ENCODE data around the gene EPB41L2.
"Not testable (repeated sequence)": the region's sequence is repeated elsewhere in the genome, so short reads cannot be mapped to it uniquely, and the experiment has no call there.

The EPB41L2 gene

DNA sequence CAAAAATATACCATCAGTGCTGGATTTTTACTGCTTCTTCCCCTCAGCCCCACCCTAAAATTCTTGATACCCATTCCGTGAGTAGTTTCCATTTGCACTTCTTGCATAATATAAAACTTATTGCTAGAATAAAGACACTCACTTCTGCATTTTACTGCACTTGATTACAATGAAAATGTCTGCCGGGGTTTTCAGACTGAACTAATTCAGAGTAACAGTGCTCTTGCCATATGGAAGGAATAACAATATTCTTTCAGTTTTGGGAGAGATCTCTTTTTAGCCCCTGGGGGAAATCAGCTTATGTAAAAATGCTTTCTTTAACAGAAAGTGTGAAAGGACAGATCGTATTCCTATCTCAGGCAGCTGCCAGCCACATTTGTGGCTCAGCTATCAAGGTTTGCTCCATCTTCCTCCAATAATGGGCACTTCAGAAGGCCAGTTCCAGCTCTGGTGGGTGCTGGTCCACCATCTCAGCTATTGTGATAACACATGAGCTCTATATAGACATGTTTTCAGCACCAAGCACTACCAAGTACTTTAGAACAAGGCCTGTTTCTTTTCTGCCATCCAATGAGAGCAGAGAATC, 226.9 kb downstream of the EPB41L2 start:
- H3K4me3 ChIP-seq (ENCODE audit: low read depth, low read length) = no peak overlapping the region
- no peak for DNase-seq (ENCODE audit: low read depth)

DNA sequence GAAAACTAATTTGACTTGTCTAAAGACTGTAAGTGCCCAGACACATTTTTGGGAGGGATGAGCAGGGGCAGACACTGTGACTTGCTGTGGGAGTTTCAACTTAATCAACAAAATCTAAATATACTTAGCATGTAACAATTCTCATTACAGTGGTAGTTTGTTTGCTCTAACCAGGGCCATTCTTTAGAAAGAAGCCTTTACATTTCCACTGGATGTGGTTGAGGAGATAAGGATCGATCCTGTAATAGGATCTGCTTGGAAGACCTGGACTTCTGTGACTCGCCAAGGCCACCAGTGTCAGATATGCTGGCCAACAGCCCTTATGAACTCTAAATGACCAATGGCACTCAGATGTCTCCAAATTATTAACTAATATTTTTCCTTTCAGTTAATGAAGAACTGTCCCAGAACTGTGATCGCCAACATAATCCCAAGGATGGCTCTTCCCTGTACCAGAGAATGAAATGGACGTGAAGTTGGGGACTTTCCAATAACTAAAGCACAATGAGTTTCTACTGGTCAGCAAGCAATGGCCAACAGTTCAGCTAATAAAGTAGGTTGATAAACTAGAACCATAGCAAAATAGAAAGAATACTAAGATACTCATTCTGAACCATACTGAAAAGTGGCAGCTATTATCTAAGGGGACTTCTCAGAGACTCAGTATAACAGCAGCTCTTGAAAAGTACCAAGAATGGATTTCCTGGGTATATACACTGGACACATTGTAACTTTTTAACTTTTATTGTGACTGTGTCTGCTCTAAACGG, 228.4 kb downstream of the EPB41L2 start:
- no peak for DNase-seq (ENCODE audit: low read depth)
- H3K4me3 ChIP-seq (ENCODE audit: low read depth, low read length) = no peak overlapping the region

DNA sequence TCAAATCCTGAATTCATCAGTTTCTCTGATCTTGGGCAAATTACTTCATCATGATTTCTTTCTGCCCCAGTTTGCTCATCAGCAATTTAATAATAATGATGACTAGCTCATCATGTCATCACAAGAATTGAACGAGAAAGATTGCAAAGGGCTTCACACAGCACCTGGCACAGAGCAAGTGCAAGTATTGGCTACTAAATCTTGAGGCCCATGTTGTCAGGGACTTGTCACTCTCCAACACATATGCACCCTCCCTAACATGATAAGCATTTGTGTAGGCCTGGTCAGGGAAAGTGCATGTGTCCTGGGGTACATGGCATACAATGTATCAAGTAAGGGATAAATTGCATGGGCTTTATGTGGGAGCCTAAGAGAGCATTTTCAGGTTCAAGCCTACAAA, 229.5 kb downstream of the EPB41L2 start:
- H3K4me3 ChIP-seq (ENCODE audit: low read depth, low read length) = no peak overlapping the region
- no peak for DNase-seq (ENCODE audit: low read depth)

DNA sequence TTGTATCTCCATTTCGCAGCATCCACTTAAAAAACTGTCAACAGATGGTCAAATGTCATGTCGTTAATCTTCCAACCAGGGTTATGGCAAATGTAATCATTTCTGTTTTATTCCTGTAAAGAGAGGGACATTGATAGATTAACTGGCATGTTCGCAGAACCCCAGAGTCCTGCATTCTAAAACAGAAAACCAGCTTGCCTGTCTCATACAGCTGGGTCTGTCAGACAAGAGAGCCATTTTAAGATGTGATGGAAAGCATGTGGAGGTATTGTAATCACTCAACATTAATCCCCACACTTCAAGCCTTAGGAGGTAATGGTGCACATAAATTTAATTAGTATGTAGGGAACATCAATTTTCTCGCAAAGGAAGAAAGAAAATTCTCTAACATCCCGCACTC, 231.4 kb downstream of the EPB41L2 start:
- DNase-seq (ENCODE audit: low read depth) = no peak
- H3K4me3 ChIP-seq (ENCODE audit: low read depth, low read length) = no peak overlapping the region

DNA sequence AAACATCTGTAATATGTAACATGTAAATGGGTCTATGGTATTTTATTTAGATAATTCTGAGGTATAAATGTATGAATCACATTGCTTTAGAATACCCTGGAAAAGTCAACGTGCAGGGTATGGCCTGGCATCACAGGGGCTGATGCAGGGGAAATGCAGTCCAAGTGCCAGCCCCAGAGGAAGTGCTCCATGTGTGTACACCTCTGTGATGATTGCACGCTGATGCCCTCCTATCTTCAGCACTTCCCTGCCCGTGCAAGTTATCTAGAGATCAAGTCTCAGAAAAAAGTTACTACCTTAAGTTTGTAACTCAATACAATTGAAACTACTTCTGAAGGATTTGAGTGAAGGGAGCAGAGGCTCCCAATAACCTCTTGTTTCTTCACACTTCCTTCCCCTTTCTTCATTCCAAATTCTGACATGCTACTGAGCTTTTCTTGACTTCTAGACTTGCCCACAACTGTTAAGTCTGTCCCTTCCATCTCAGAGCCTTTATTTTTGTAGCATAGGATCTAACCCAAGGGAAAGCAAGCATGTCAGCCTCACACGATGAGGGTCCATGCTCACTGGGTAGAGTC, 233.6 kb downstream of the EPB41L2 start:
- DNase-seq (ENCODE audit: low read depth) = no peak
- H3K4me3 ChIP-seq (ENCODE audit: low read depth, low read length) = no peak overlapping the region

DNA sequence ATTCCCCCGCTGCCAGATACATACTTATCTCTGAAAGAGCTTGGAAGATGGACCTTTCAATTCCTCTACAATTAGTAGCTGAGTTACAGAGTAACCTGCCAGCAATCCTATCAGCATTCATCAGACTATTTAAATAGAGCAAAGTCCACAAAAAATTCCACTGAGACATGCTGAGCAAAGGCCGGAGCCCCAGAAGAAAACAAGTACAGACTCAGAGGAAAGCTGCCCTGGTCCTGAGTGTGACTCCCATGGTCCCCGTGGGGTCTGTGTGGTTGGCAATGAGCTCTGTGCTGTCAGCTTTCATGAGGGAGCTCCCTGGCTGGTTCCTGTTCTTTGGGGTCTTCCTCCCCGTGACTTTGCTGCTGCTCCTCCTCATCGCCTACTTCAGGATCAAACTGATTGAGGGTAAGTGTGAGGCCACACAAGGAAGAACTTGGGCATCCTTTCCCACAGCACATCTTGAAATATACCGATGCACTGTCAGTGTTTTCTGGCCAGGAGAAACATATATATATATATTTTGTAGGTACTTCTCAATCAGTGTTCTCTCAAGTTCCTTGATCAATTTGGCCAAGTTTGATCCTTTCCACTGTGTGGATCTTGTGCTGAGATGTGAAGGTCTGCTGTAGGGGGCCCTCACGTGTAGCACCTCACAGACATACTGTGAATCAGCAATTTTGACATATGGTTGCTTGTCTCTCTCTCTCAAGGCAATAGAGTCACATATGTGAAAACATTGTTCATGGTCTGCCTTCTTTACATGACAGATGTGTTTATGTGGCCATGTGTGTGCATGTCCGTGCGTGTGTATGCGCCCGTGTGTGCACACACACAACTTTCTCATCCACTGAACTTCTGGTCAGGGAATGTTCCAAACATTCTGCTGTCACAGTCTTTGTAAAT, 235.5 kb downstream of the EPB41L2 start, which contains the start of gene SMLR1:
Gene SMLR1, plus strand, starts transcription at position 160 of the 903 bp plus-strand sequence. Its CDS starts 8 bp downstream, at position 168.
- no peak within 1 kb of the TSS for H3K4me3 ChIP-seq (ENCODE audit: low read depth, low read length)
- DNase-seq (ENCODE audit: low read depth) = no peak

DNA sequence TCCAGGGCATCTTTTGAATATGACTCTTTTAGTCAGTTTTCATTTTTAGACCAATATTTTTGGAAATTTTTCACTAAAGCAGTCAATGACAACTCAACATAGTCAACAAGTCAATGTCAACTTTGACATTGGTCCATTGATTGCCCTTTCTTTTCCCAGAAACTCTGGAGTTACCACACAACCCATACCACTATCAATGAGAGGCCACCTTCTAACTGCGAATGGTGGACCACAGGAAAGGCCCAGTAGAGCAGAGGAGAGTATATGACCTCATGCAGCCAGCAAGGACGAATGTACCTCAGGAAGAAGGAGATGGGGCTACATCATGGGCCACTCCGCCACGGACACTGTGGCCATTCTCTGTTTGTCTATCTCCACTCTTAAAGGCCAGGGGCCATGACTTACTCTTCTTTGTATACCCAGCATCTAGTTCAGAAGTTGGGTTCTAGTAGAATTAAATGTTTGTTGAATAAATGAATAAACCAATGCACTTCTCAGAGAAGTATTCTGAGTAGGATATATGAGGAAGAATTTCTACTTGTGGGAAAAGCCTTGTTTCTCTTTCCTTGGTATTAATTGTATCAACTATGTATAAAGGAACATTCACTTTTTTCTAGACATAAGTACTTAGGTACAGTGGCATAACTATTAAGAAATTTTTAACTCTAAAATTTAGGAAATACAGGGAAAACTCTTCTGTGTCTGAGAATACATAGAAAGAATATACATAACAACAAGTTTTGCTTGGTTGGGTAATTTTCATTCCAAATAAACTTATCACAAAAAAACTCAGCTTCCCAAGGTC, 236.4 kb downstream of the EPB41L2 start:
- no peak for DNase-seq (ENCODE audit: low read depth)
- no peak overlapping the region for H3K4me3 ChIP-seq (ENCODE audit: low read depth, low read length)

DNA sequence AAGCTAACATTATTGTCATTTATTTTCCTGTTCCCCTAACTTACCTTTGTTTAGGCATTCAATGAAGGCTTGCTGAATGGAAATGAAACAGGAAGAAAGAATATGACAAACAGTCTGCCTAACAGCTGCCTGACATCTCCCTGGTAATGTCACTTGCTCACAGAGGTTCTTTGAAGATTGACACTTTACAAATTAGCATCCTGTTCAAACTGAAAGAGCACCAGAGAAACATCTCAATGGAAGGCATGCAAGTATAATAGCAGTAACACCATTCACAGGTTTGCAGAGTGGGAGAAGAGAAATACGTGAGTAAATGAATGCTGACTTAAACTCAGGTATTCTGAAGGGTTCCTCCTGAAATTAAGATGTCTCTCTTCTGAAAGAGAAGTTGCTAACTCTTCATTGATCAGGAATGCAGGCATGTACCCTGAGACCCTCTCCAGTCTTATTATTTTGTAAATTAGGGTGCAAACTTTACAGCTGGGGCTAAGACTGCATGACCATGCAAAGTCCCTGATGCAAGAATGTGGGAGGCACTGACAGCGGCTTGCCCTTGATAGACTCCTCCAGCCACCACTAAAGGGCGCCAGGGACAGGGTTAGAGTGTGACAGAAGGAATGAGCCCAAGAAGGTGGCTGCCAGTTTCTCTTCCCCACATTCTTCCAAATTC, 237.1 kb downstream of the EPB41L2 start:
- no peak for DNase-seq (ENCODE audit: low read depth)
- no peak overlapping the region for H3K4me3 ChIP-seq (ENCODE audit: low read depth, low read length)

DNA sequence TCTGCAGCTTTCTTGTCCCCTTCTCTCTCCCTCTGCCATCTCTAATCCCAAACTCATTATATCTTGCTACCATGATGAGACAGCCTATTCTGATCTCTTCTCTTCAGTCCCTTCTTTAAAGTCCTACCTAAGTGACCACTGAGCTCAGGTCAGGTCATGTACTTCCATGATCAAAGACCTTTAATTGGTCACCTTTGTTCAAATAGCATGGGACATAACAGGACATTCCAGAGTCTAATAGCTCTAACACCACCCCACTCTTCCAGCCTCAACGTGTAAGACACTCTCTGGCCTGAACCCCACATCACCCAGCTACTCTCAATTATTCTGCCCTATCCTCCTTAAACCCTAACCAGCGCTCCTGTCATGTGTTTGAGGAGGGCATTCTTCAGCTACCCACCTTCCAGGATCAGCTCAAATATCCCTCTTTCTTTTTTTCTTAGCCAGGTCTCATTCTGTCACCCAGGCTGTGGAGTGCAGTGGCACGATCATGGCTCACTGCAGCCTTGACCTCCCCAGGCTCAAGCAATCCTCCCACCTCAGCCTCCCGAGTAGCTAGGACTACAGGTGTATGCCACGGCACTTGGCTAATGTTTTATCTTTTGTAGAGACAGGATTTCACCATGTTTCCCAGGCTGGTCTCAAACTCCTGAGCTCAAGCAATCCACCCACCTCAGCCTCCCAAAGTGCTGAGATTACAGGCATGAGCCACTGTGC, 237.9 kb downstream of the EPB41L2 start:
- no peak for DNase-seq (ENCODE audit: low read depth)
- no peak overlapping the region for H3K4me3 ChIP-seq (ENCODE audit: low read depth, low read length)

DNA sequence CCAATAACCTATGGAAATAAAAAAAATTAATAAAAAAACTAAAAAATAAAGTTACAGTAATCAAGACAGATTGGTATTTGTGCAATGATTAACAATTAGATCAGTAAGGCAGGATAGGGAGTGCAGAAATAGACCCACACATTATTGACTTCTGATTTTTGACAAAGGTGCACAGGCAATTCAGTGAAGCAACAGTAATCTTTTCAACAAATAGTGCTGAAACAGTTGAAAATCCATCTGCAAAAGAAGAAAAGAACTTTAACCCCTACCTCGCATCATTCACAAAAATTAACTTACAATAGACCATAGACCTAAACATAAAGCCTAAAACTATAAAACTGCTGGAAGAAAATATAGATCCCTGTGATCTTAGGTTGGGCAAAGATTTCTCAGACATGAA, 240.3 kb downstream of the EPB41L2 start:
- DNase-seq (ENCODE audit: low read depth) = no peak

DNA sequence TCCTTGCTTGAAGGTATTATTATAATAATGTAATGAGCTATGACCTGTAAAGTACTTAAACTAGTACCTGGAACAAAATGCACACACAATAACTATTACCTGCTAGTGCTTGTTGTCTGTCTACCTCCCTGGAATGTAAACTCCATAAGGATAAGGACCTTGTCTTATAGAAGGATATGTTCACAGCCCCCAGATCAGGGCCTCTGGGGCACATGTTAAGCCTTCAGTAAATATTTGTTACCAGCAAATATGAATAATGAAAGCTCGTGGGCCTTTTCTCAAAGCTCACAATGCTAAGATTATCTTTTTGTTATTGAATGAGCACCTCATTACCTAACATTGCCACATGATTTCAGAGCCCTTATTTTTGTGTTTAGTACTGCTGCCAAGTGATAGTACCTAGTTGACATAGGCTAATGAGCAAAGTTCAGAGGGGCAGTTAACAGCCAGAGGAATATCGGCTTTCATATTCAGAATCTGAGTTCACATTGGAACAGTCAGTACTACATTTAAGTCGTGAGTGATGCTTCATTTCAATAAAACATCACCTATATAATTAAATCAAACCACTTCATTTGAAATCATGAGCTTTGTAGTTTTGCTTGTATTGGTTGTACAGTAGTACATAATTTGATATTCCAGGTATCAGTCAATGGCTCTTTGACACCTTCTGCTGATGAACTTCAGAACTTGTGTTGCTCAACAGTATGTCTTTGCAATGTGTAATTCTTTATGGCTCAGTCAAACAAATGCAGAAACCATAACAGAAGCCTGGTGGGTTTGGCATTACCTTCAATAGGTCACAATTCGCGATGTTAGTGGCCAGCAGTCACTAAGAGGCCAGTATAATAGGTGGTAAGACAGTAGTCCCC, 247.6 kb downstream of the EPB41L2 start:
- no peak for DNase-seq (ENCODE audit: low read depth)
- H3K4me3 ChIP-seq (ENCODE audit: low read depth, low read length) = no peak overlapping the region

More for the DNA sequence above, 240.3 kb downstream of the EPB41L2 start:
- no peak overlapping the region for H3K4me3 ChIP-seq (ENCODE audit: low read depth, low read length)

DNA sequence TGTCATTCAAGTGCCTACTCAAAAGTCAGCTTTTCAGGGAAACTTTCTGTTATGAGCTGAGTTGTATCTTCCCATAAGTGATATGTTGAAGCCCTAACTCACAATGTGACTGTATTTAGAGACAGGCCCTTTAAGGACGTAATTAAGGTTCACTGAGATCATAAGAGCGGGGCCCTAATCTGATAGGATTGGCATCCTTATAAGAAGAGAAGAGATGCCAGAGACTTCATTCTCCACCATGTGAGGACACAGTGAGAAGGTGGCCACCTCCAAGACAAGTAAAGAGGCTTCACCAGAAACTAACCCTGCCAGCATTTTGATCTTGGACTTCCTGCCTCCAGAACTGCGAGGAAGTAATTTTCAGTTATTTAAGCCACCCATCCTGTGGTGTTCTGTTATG, 248.5 kb downstream of the EPB41L2 start:
- DNase-seq (ENCODE audit: low read depth) = no peak
- no peak overlapping the region for H3K4me3 ChIP-seq (ENCODE audit: low read depth, low read length)

DNA sequence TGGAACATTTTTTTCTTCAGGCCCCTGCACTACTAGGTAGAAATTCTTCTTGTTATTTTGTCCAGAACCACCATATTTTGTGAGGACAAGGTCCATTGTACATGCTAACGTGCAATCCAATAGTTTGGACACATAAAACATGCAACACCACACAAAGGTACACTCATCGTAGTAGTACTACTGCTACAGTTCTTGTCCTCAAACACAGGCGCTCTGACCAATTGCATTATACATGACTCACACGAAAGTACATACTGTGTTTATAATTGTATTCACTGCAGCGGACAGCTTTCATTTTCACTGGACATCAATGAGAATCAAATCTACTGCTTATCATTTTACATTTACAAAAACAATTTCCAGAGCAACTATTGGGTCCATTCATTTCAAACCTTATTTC, 251.1 kb downstream of the EPB41L2 start:
- H3K4me3 ChIP-seq (ENCODE audit: low read depth, low read length) = no peak overlapping the region
- no peak for DNase-seq (ENCODE audit: low read depth)

DNA sequence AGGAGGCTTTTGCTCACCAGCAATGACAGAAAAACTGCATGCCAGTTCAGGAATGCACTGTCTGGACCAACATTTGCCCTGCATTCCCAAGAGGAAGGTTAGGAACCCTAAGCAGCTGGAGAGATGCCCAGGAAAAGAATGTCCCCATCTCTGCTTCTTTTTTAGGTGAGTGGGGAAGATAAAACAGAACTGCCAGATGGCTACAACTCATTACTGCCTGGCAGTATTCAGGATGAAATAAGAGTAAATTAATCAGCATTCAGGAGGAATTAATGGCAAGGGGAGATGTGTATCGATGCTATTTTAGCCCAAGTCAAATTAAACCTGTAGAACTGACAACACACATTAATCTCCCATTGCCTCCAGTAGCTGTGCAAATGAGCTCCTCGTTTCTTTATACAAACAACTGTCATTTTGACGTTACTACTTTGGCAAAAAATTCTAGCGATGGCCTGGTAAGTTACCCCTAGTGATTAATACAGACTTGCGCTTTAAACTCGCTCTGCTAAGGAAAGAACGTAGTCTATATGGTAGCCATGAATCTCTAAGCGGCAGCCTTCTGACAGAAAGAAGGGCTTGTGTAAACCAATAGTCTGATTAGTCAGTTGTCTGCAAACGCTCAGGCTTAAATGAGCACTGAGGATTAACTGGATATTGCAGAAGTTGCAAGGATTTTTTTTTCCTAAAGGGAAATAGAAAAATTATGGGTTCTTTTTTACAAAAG, 252.6 kb downstream of the EPB41L2 start:
- DNase-seq (ENCODE audit: low read depth) = no peak
- H3K4me3 ChIP-seq (ENCODE audit: low read depth, low read length) = no peak overlapping the region

DNA sequence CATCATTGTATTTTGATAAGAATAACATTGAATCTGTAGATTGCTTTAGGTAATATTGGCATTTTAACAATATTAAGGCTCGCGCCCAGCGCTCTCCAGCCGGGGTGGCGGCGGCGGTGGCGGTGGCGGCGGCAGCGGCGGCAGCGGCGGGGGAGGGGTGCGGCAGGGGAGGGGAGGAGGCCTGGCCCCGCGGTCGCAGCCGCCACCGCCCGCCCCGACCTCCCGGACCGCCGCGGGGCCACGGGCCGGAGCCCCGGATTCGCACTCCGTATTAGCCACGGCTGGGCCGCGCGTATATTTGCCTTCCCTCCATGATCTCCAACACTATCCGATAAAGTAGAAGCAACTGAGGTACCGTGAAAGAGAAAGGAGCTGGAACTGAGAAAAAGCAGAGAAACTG, 261.7 kb downstream of the EPB41L2 start:
- DNase-seq (ENCODE audit: low read depth); H3K4me3 ChIP-seq (ENCODE audit: low read depth, low read length): not testable (repeated sequence)

DNA sequence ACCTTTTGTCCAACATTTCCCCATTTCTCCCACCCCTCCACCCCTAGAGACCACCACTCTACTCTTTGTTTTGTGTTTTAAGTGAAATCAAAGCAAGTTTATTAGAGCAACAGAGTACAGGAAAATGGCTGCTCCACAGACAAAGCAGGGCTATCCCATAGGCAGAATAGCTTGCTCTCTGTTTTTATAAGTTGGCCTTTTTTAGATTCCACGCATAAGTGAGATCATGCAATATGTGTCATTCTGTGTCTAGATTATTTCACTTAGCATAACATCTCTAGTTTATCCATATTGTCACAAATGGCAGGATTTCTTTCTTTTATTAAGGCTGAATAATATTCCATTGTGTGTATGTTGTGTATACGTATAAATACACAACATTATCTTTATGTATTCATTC, 266.0 kb downstream of the EPB41L2 start:
- DNase-seq (ENCODE audit: low read depth) = no peak
- H3K4me3 ChIP-seq (ENCODE audit: low read depth, low read length) = no peak overlapping the region
